T-cell (primary cell): ENCODE results near the gene PXT1. TPM values are rescaled to one million over a fixed set of nuclear protein-coding genes. Genes with fewer than 3 reads are reported as not detected.
A peak's percentile ranks its signal among the peaks of the same experiment; 100 is the strongest.

Experiments used
- ATAC-seq, 4 experiments: fragments of 200-7000 bp in 3 of 4; fragments of 150-1000 bp in 1 of 4; cut with Tn5 transposase; replicated peaks in 1 of 4; 1 replicate in 3 of 4; 2 replicates in 1 of 4; pipeline ENCODE4 v1.10.0; 2021; ENCODE audit warnings: moderate library complexity in 3 of 4, mild to moderate bottlenecking in 2 of 4, moderate number of reproducible peaks in 1 of 4
- CTCF ChIA-PET, 2 donors: fragments of 300-600 bp; sonication (Branson Sonifier 250); formaldehyde crosslinking; loops; one replicate each; lab custom pipeline; 2022; ENCODE audit warnings: antibody characterized with exemption in 2 of 2; lab: Charles Lee
- POLR2A ChIA-PET, 2 donors: fragments of 300-600 bp; sonication (Branson Sonifier 250); formaldehyde crosslinking; loops; one replicate each; lab custom pipeline; 2022; ENCODE audit warnings: antibody characterized with exemption in 2 of 2; lab: Charles Lee
- DNase-seq, 35 experiments: peaks; one replicate each; pipeline versions ENCODE4 v3.0.0 to v3.0.0-alpha.2; 2013 to 2023
- H3K27ac ChIP-seq: one replicate; pipeline ENCODE4 v1.5.1; 2013; ENCODE audit warnings: low read length
- H3K27me3 ChIP-seq, 2 experiments: replicated peaks in 1 of 2; 1 replicate in 1 of 2; 2 replicates in 1 of 2; pipeline versions ENCODE4 v1.6.1 to v1.7.0; 2013; ENCODE audit warnings: low read length in 1 of 2, mixed read lengths in 1 of 2; ENCODE audit not compliant: control insufficient read depth in 2 of 2, insufficient read depth in 2 of 2; ENCODE audit errors: extremely low read depth in 1 of 2
- H3K36me3 ChIP-seq, 2 donors: 1 replicate in 1 of 2; 2 replicates in 1 of 2; pipeline versions ENCODE4 v1.6.1 to v1.7.0; 2013; ENCODE audit warnings: low read length in 1 of 2; ENCODE audit not compliant: control insufficient read depth in 2 of 2, insufficient read depth in 1 of 2; ENCODE audit errors: extremely low read depth in 1 of 2
- H3K4me1 ChIP-seq, 2 experiments: 1 replicate in 1 of 2; 2 replicates in 1 of 2; pipeline versions ENCODE4 v1.6.1 to v1.7.0; 2013; ENCODE audit warnings: low read length in 2 of 2, mixed read lengths in 1 of 2; ENCODE audit not compliant: insufficient read depth in 2 of 2, control insufficient read depth in 1 of 2; ENCODE audit errors: extremely low read depth in 1 of 2
- H3K4me3 ChIP-seq, 2 donors: 1 replicate in 1 of 2; 2 replicates in 1 of 2; pipeline versions ENCODE4 v1.5.1 to v1.7.0; 2013; ENCODE audit warnings: mild to moderate bottlenecking in 2 of 2, low read length in 1 of 2, moderate library complexity in 1 of 2; ENCODE audit not compliant: control insufficient read depth in 1 of 2; ENCODE audit errors: extremely low read depth in 1 of 2
- H3K9me3 ChIP-seq: 2 replicates; pipeline ENCODE4 v1.7.0; 2013
- H3K27ac Mint-ChIP-seq, 2 donors: one replicate each; pipeline ENCODE4 v1.8.0; 2020 to 2021; ENCODE audit warnings: mild to moderate bottlenecking in 2 of 2, mixed read lengths in 2 of 2
- H3K27me3 Mint-ChIP-seq, 2 donors: one replicate each; pipeline ENCODE4 v1.8.0; 2021 to 2022; ENCODE audit warnings: mixed read lengths in 2 of 2
- H3K36me3 Mint-ChIP-seq: one replicate; pipeline ENCODE4 v1.8.0; 2021; ENCODE audit warnings: mixed read lengths
- H3K4me1 Mint-ChIP-seq, 3 donors: one replicate each; pipeline ENCODE4 v1.8.0; 2020 to 2022; ENCODE audit warnings: mixed read lengths in 3 of 3, mild to moderate bottlenecking in 1 of 3
- H3K4me3 Mint-ChIP-seq, 3 donors: one replicate each; pipeline ENCODE4 v1.8.0; 2020 to 2022; ENCODE audit warnings: mild to moderate bottlenecking in 3 of 3, mixed read lengths in 3 of 3, moderate library complexity in 3 of 3
- H3K9me3 Mint-ChIP-seq, 3 donors: one replicate each; pipeline ENCODE4 v1.8.0; 2020 to 2022; ENCODE audit warnings: mixed read lengths in 3 of 3
- WGBS: methylation state at CpG from one replicate; pipeline ENCODE4 v1.1.5; 2013; ENCODE audit warnings: missing lambda C conversion rate; ENCODE audit not compliant: insufficient coverage; 5-methylcytosine and 5-hydroxymethylcytosine counted together
- total RNA-seq, 35 experiments: library from RNA in 6 of 35; stranded (reverse) in 6 of 35; fragments of 120-200 nt in 1 of 35; gene quantifications; one replicate each; pipeline versions ENCODE4 v1.2.1 to v1.2.4 and lab custom pipeline; 2013 to 2026

Gene PXT1
- total RNA-seq, 5 donors from 2014 or later (not counting 1 experiment from before 2014, with no cell fraction given): 0.13 to 0.44 (median 0.25) TPM; not detected in 1

- peaks cover 0 to 7% of the 10 kb centered on the region in 2 experiments for H3K4me1 ChIP-seq
- ATAC-seq (no peak), DNase-seq (no peak)
- no peaks in the 10 kb centered on the region for H3K36me3 ChIP-seq
- ChIA-PET CTCF (no interaction called here), POLR2A (no interaction called here)
- Mint-ChIP-seq H3K27ac (no peak overlapping the region), H3K36me3 (no peaks in the 10 kb centered on the region), H3K4me3 (no peak overlapping the region), H3K4me1 (peaks cover 5 to 7% (median 7%) of the 10 kb centered on the region in 3 donors), H3K27me3 (peaks cover 4 to 17% of the 10 kb centered on the region in 2 donors), H3K9me3 (no peaks in the 10 kb centered on the region)
- H3K27ac ChIP-seq: no peak overlapping the region
- H3K9me3 ChIP-seq: no peaks in the 10 kb centered on the region
- peaks cover 3 to 11% of the 10 kb centered on the region in 2 experiments for H3K27me3 ChIP-seq
- 80% methylated on average over 2 of the region's 5 CpGs for WGBS
- no peak overlapping the region for H3K4me3 ChIP-seq
Measured at GRCh38 chr6:36392621-36393020, 50.0 kb downstream of the PXT1 start.

- POLR2A ChIA-PET: interaction anchor here in 1 of 2 donors (0.5 kb wide), 1 partner anchor 603 kb away, joined by 8 read pairs; no protein-coding TSS in a partner anchor
- H3K27ac ChIP-seq: no peak overlapping the region
- DNase-seq (no peak), ATAC-seq (no peak)
- H3K36me3 Mint-ChIP-seq: no peaks in the 10 kb centered on the region
- H3K4me1 Mint-ChIP-seq: peaks cover 20 to 27% (median 25%) of the 10 kb centered on the region in 3 donors
- no peak overlapping the region for H3K27ac Mint-ChIP-seq
- H3K9me3 ChIP-seq: no peaks in the 10 kb centered on the region
- H3K4me3 Mint-ChIP-seq: no peak overlapping the region
- H3K36me3 ChIP-seq: no peaks in the 10 kb centered on the region
- no peaks in the 10 kb centered on the region for H3K9me3 Mint-ChIP-seq
- H3K27me3 ChIP-seq: peaks cover 3 to 24% of the 10 kb centered on the region in 2 experiments
- H3K4me1 ChIP-seq: peaks cover 4 to 23% of the 10 kb centered on the region in 2 experiments
- H3K27me3 Mint-ChIP-seq: peaks cover 4 to 26% of the 10 kb centered on the region in 2 donors
- H3K4me3 ChIP-seq: no peak overlapping the region
- CTCF ChIA-PET: interaction anchor here in 1 of 2 donors (0.7 kb wide), 1 partner anchor 295 kb away, joined by 3 read pairs; no protein-coding TSS in a partner anchor
Measured at GRCh38 chr6:36389353-36389752, 53.3 kb downstream of the PXT1 start.

- peak within 1 kb of the TSS; percentile 89 to 97 (median 91) for H3K4me3 Mint-ChIP-seq
- peak within 1 kb of the TSS; percentile 6 to 34 for H3K27ac Mint-ChIP-seq
- ATAC-seq: peak; percentile 63 to 72 (median 66)
- Histone ChIP-seq H3K4me1 (peaks cover 4 to 23% of the 10 kb centered on the region in 2 experiments), H3K27ac (peak within 1 kb of the TSS; percentile 8), H3K36me3 (no peaks in the 10 kb centered on the region), H3K4me3 (peak within 1 kb of the TSS; percentile 57 to 81), H3K27me3 (peaks cover 3 to 22% of the 10 kb centered on the region in 2 experiments), H3K9me3 (no peaks in the 10 kb centered on the region)
- H3K4me1 Mint-ChIP-seq: peaks cover 20 to 43% (median 31%) of the 10 kb centered on the region in 3 donors
- H3K27me3 Mint-ChIP-seq: peaks cover 0 to 26% of the 10 kb centered on the region in 2 donors
- CTCF ChIA-PET: interaction anchor here in 1 of 2 donors (0.6 kb wide), 1 partner anchor 42 kb away, joined by 3 read pairs; no protein-coding TSS in a partner anchor
- DNase-seq: peak in 27 of 35 experiments; percentile 4 to 57 (median 13)
- no peaks in the 10 kb centered on the region for H3K9me3 Mint-ChIP-seq
- no peaks in the 10 kb centered on the region for H3K36me3 Mint-ChIP-seq
- POLR2A ChIA-PET: no interaction called here
- WGBS: 7% methylated on average over 62 of the region's 65 CpGs
Measured at GRCh38 chr6:36387440-36388303, 55.0 kb downstream of the PXT1 start, which contains the start of gene ETV7. TSS of gene ETV7 (minus strand) at chr6:36387669. CDS start at chr6:36387541, 128 bp downstream.

- peak; percentile 39 to 61 (median 52) for ATAC-seq
- peak in 13 of 35 experiments; percentile 2 to 36 (median 7) for DNase-seq
- Histone ChIP-seq H3K27ac (peak overlapping the region; percentile 8), H3K27me3 (peaks cover 3 to 22% of the 10 kb centered on the region in 2 experiments), H3K9me3 (no peaks in the 10 kb centered on the region), H3K36me3 (no peaks in the 10 kb centered on the region), H3K4me1 (peaks cover 4 to 23% of the 10 kb centered on the region in 2 experiments), H3K4me3 (peak overlapping the region; percentile 57 to 81)
- Mint-ChIP-seq H3K9me3 (no peaks in the 10 kb centered on the region), H3K27ac (peak overlapping the region; percentile 0 to 32), H3K4me3 (peak overlapping the region; percentile 89 to 97 (median 91)), H3K27me3 (peaks cover 0 to 26% of the 10 kb centered on the region in 2 donors), H3K4me1 (peaks cover 20 to 45% (median 32%) of the 10 kb centered on the region in 3 donors), H3K36me3 (peaks cover 3% of the 10 kb centered on the region)
- 6% methylated on average over 27 of the region's 33 CpGs for whole genome bisulfite sequencing
- POLR2A ChIA-PET: interaction anchor here in 1 of 2 donors (0.5 kb wide), 1 partner anchor 414 kb away, joined by 3 read pairs; no protein-coding TSS in a partner anchor
- CTCF ChIA-PET: no interaction called here
Measured at GRCh38 chr6:36386495-36387439, 55.9 kb downstream of the PXT1 start.

GRCh38 chr6:36384095-36384494, 58.6 kb downstream of the PXT1 start:
- Mint-ChIP-seq H3K4me1 (peaks cover 20 to 45% (median 32%) of the 10 kb centered on the region in 3 donors), H3K9me3 (no peaks in the 10 kb centered on the region), H3K4me3 (no peak overlapping the region), H3K27ac (no peak overlapping the region), H3K36me3 (peaks cover 3% of the 10 kb centered on the region), H3K27me3 (peaks cover 0 to 17% of the 10 kb centered on the region in 2 donors)
- 100% methylated on average over 1 of the region's 2 CpGs for WGBS
- Histone ChIP-seq H3K36me3 (no peaks in the 10 kb centered on the region), H3K27me3 (peaks cover 3 to 22% of the 10 kb centered on the region in 2 experiments), H3K9me3 (no peaks in the 10 kb centered on the region), H3K27ac (no peak overlapping the region), H3K4me3 (no peak overlapping the region), H3K4me1 (peaks cover 4 to 23% of the 10 kb centered on the region in 2 experiments)
- CTCF ChIA-PET: no interaction called here
- POLR2A ChIA-PET: no interaction called here
- ATAC-seq: no peak
- DNase-seq: no peak
